Activated T-cell treated with anti-CD3 and anti-CD28 coated beads for 4 hours (primary cell): ENCODE measurements around the gene TEDC1.
A peak's percentile ranks its signal among the peaks of the same experiment; 100 is the strongest.

ENCODE experiments used
- DNase-seq: peaks from one replicate; pipeline ENCODE4 v3.0.0-alpha.2; 2020

TEDC1 gene

GRCh38 chr14:105486974-105487448 lies 4.0 kb upstream of the TEDC1 start:
- no peak for DNase-seq

- DNase-seq = peak; percentile 47
Measured at GRCh38 chr14:105487449-105487985, 3.5 kb upstream of the TEDC1 start.

GRCh38 chr14:105487986-105488777 lies 2.9 kb upstream of the TEDC1 start:
- no peak for DNase-seq

GRCh38 chr14:105488781-105489541 lies 2.1 kb upstream of the TEDC1 start:
- no peak for DNase-seq

GRCh38 chr14:105489542-105490266 lies 1.3 kb upstream of the TEDC1 start:
- DNase-seq = peak; percentile 76

GRCh38 chr14:105490267-105490571 lies 827 bp upstream of the TEDC1 start:
- DNase-seq = no peak

GRCh38 chr14:105491366-105491973 lies 424 bp downstream of the TEDC1 start:
- DNase-seq = peak; percentile 81

- no peak for DNase-seq
Measured at GRCh38 chr14:105492031-105492970, 1.3 kb downstream of the TEDC1 start.

- no peak for DNase-seq
Measured at GRCh38 chr14:105492971-105493871, 2.2 kb downstream of the TEDC1 start.

GRCh38 chr14:105493921-105494605 lies 3.0 kb downstream of the TEDC1 start:
- DNase-seq = no peak

- no peak for DNase-seq
Measured at GRCh38 chr14:105494606-105494929, 3.5 kb downstream of the TEDC1 start.

GRCh38 chr14:105495101-105495989 lies 4.3 kb downstream of the TEDC1 start:
- DNase-seq = no peak

- DNase-seq = no peak
Measured at GRCh38 chr14:105495990-105496830, 5.2 kb downstream of the TEDC1 start.

- DNase-seq = no peak
Measured at GRCh38 chr14:105496831-105497591, 6.0 kb downstream of the TEDC1 start.

- no peak for DNase-seq
Measured at GRCh38 chr14:105497671-105498429, 6.8 kb downstream of the TEDC1 start.
